22Rv1 (cell line): ENCODE measurements around the gene KIF25.

ENCODE experiments used
- CTCF ChIP-seq: fragments of 450-650 bp; IDR thresholded peaks from 2 replicates; pipeline ENCODE4 v1.5.1; 2017; ENCODE audit warnings: mild to moderate bottlenecking
- ZFX ChIP-seq: fragments of 450-650 bp; IDR thresholded peaks from 2 replicates; pipeline ENCODE4 v1.6.1; 2017; ENCODE audit warnings: antibody characterized with exemption, borderline replicate concordance

- TF ChIP-seq CTCF (no peak), ZFX (no peak)
Observed at GRCh38 chr6:168041928-168042327, 44.5 kb downstream of the KIF25 start.
